ENCODE results near the gene SKI.

The SKI gene

GRCh38 chr1:2320006-2320405 is 91.9 kb downstream of the SKI start:
- TF ChIP-seq CTCF (IDR thresholded peaks at IDR 0.05; ENCODE audit: low read depth, low read length, missing control alignments) = no peak
- Histone ChIP-seq H3K27ac (no peak overlapping the region), H3K4me3 (ENCODE audit: low read depth, low read length) (no peak overlapping the region), H3K27me3 (replicated peaks) (no peaks in the 10 kb centered on the region), H3K36me3 (replicated peaks) (no peaks in the 10 kb centered on the region)
- no peak for DNase-seq
- in situ Hi-C loops (cut with HindIII; ENCODE audit: low pct_ligation_motif_present, low sequenced_read_pairs) = loop anchor here (25.0 kb wide), 1 partner anchor 108 kb away; no protein-coding TSS in a partner anchor

- Histone ChIP-seq H3K4me3 (ENCODE audit: low read depth, low read length) (no peak overlapping the region), H3K27ac (peak overlapping the region; percentile 31), H3K36me3 (replicated peaks) (no peaks in the 10 kb centered on the region), H3K27me3 (replicated peaks) (no peaks in the 10 kb centered on the region)
- TF ChIP-seq CTCF (IDR thresholded peaks at IDR 0.05; ENCODE audit: low read depth, low read length, missing control alignments) = no peak
- in situ Hi-C loops (cut with HindIII; ENCODE audit: low pct_ligation_motif_present, low sequenced_read_pairs) = loop anchor here (25.0 kb wide), 1 partner anchor 109 kb away; no protein-coding TSS in a partner anchor
- peak; percentile 16 for DNase-seq
Observed at GRCh38 chr1:2320760-2321667, 92.9 kb downstream of the SKI start.

GRCh38 chr1:2322065-2322571 is 94.0 kb downstream of the SKI start:
- Histone ChIP-seq H3K36me3 (replicated peaks) (no peaks in the 10 kb centered on the region), H3K27me3 (replicated peaks) (no peaks in the 10 kb centered on the region), H3K4me3 (ENCODE audit: low read depth, low read length) (peak overlapping the region; percentile 1), H3K27ac (peak overlapping the region; percentile 31)
- in situ Hi-C loops (cut with HindIII; ENCODE audit: low pct_ligation_motif_present, low sequenced_read_pairs) = loop anchor here (25.0 kb wide), 1 partner anchor 110 kb away; no protein-coding TSS in a partner anchor
- peak; percentile 22 for TF ChIP-seq CTCF (IDR thresholded peaks at IDR 0.05; ENCODE audit: low read depth, low read length, missing control alignments)
- DNase-seq = peak; percentile 90

GRCh38 chr1:2322581-2323211 is 94.6 kb downstream of the SKI start:
- H3K4me3 ChIP-seq (ENCODE audit: low read depth, low read length) = no peak overlapping the region
- H3K36me3 ChIP-seq (replicated peaks) = no peaks in the 10 kb centered on the region
- in situ Hi-C loops (cut with HindIII; ENCODE audit: low pct_ligation_motif_present, low sequenced_read_pairs) = loop anchor here (25.0 kb wide), 1 partner anchor 110 kb away; no protein-coding TSS in a partner anchor
- DNase-seq = no peak
- H3K27me3 ChIP-seq (replicated peaks) = no peaks in the 10 kb centered on the region
- no peak for TF ChIP-seq CTCF (IDR thresholded peaks at IDR 0.05; ENCODE audit: low read depth, low read length, missing control alignments)
- peak overlapping the region; percentile 31 for H3K27ac ChIP-seq

GRCh38 chr1:2323451-2323974 is 95.4 kb downstream of the SKI start:
- in situ Hi-C loops (cut with HindIII; ENCODE audit: low pct_ligation_motif_present, low sequenced_read_pairs) = loop anchor here (25.0 kb wide), 1 partner anchor 111 kb away; no protein-coding TSS in a partner anchor
- TF ChIP-seq CTCF (IDR thresholded peaks at IDR 0.05; ENCODE audit: low read depth, low read length, missing control alignments) = no peak
- Histone ChIP-seq H3K36me3 (replicated peaks) (no peaks in the 10 kb centered on the region), H3K27ac (no peak overlapping the region), H3K4me3 (ENCODE audit: low read depth, low read length) (no peak overlapping the region), H3K27me3 (replicated peaks) (no peaks in the 10 kb centered on the region)
- DNase-seq = no peak
